ENCODE results near the gene PTMS. TPM values are rescaled to one million over a fixed set of nuclear protein-coding genes. Genes with fewer than 3 reads are reported as not detected.

PTMS gene
- total and polyA plus RNA-seq, 2 of the 13 experiments (the other 11 are each of a cell fraction or from before 2014, with no cell fraction given), result 40.5 to 82.4 TPM

DNA sequence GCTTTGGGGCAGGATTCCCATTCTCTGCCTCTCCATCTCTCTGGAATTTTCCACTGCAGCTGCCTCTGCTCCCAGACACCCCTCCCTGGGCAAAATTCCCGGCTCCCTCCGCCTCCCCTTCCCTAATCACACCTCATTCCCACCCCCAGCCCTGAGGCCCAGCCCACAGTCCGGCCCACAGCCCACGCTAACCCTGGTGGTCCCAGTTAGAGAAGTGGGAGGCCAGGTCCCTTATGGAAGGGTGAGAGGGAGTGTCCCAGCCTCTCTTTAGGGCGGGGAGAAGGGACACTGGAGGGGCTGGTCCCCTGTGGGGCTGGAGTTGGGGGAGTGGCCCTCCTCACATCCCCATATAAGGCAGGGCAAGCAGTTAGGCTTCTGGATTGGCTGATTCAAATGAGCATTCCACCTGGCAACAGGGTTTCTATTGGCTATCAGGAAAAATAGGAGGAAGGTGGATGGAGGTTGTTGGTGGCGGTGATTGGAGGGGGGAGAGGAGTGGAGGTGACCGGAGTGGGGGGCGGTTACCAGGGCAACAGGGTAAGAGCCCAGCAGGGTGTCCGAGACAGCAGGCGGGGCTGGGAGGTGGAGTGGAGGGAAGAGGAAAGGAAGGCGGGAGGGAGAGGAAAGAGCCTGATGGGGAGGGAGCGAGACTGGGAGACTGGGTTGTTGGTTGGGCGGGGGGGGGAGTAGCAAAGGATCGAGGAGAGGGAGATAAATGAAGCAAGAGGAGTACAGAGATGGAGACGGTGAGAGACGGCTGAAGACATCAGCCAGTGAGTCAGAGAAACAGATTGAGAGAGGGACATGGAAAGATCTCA is 1.9 kb upstream of the PTMS start (continued):
- TF ChIP-seq HIVEP1 (CRISPR knock-in tag; IDR thresholded peaks at IDR 0.05) (0 out of 2 replicates have a peak, but pooled peaks have one; percentile 29), RARA (CRISPR knock-in tag; IDR thresholded peaks at IDR 0.05) (no peak), PATZ1 (CRISPR knock-in tag; IDR thresholded peaks at IDR 0.05) (peak; percentile 74; the same call in 1 of the 2 replicates), ZBTB7A (CRISPR knock-in tag; IDR thresholded peaks at IDR 0.05) (0 out of 2 replicates have a peak, but pooled peaks have one; percentile 42), ZNF335 (CRISPR knock-in tag; IDR thresholded peaks at IDR 0.05) (no peak), BCL3 (CRISPR knock-in tag; IDR thresholded peaks at IDR 0.05) (0 out of 2 replicates have a peak, but pooled peaks have one; percentile 25), NFYB (CRISPR knock-in tag; IDR thresholded peaks at IDR 0.05) (peak; percentile 80), PLRG1 (conservative IDR thresholded peaks at IDR 0.05) (no peak), MXD1 (CRISPR knock-in tag; IDR thresholded peaks at IDR 0.05) (no peak), PPARG (CRISPR knock-in tag; conservative IDR thresholded peaks at IDR 0.05) (no peak), FOXK2 (IDR thresholded peaks at IDR 0.05) (0 out of 2 replicates have a peak, but pooled peaks have one; percentile 38), ZNF605 (CRISPR knock-in tag; IDR thresholded peaks at IDR 0.05) (peak; percentile 62; the same call in 1 of the 2 replicates), HDAC1 (CRISPR knock-in tag; IDR thresholded peaks at IDR 0.05) (peak; percentile 75), TBX3 (IDR thresholded peaks at IDR 0.05; ENCODE audit: borderline replicate concordance) (no peak)
- TF ChIP-seq, protein P1, sequence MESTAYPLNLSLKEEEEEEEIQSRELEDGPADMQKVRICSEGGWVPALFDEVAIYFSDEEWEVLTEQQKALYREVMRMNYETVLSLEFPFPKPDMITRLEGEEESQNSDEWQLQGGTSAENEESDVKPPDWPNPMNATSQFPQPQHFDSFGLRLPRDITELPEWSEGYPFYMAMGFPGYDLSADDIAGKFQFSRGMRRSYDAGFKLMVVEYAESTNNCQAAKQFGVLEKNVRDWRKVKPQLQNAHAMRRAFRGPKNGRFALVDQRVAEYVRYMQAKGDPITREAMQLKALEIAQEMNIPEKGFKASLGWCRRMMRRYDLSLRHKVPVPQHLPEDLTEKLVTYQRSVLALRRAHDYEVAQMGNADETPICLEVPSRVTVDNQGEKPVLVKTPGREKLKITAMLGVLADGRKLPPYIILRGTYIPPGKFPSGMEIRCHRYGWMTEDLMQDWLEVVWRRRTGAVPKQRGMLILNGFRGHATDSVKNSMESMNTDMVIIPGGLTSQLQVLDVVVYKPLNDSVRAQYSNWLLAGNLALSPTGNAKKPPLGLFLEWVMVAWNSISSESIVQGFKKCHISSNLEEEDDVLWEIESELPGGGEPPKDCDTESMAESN (CRISPR knock-in tag; conservative IDR thresholded peaks at IDR 0.05), result peak; percentile 22; the same call in 1 of the 2 replicates
- TF ChIP-seq, protein P2, sequence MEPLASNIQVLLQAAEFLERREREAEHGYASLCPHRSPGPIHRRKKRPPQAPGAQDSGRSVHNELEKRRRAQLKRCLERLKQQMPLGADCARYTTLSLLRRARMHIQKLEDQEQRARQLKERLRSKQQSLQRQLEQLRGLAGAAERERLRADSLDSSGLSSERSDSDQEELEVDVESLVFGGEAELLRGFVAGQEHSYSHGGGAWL (CRISPR knock-in tag; IDR thresholded peaks at IDR 0.05), result no peak
- TF ChIP-seq, protein P3, sequence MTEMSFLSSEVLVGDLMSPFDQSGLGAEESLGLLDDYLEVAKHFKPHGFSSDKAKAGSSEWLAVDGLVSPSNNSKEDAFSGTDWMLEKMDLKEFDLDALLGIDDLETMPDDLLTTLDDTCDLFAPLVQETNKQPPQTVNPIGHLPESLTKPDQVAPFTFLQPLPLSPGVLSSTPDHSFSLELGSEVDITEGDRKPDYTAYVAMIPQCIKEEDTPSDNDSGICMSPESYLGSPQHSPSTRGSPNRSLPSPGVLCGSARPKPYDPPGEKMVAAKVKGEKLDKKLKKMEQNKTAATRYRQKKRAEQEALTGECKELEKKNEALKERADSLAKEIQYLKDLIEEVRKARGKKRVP (CRISPR knock-in tag; IDR thresholded peaks at IDR 0.05), result no peak

Measured in HepG2 (cell line).